KOPT-K1 (cell line): ENCODE measurements around the gene DTX1.
A peak's percentile ranks its signal among the peaks of the same experiment; 100 is the strongest.

Experiments used
- H3K27ac ChIP-seq: fragments of 200-600 bp; sonication (generic); 2 replicates; pipeline ENCODE4 v1.5.1; 2016; ENCODE audit warnings: antibody characterized with exemption, mild to moderate bottlenecking, low read depth, low read length; ENCODE audit not compliant: poor library complexity, severe bottlenecking
- H3K36me3 ChIP-seq: fragments of 200-600 bp; sonication (generic); 2 replicates; pipeline ENCODE4 v1.5.1; 2017; ENCODE audit warnings: antibody characterized with exemption, mild to moderate bottlenecking, low read length, moderate library complexity; ENCODE audit not compliant: insufficient read depth
- H3K9me3 ChIP-seq: fragments of 200-600 bp; sonication (generic); 2 replicates; pipeline ENCODE4 v1.5.1; 2017; ENCODE audit warnings: antibody characterized with exemption, low read length, mild to moderate bottlenecking; ENCODE audit not compliant: insufficient read depth, poor library complexity, severe bottlenecking

Gene DTX1

DNA sequence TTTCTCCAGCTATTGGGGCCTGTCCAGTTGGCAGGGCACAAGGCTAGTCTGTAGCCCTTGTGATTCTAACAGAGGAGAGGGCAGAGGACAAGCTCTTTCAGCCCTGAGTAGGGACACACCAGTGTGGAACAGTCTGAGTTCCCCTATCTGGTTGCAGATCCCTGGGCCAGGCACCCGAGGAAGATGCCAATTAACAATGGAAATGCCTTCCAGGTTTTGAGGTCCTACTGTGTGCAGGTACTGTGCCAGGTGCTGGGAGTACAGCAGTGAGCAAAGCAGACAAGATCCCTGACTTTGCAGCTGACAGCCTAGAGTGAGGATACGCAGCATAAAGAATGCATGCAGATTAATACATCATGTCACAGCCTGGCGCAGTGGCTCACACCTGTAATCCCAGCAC lies 17.1 kb downstream of the DTX1 start:
- H3K27ac ChIP-seq, result peak overlapping the region; percentile 72
- H3K36me3 ChIP-seq, result peaks cover 83% of the 10 kb centered on the region
- H3K9me3 ChIP-seq, result no peaks in the 10 kb centered on the region

DNA sequence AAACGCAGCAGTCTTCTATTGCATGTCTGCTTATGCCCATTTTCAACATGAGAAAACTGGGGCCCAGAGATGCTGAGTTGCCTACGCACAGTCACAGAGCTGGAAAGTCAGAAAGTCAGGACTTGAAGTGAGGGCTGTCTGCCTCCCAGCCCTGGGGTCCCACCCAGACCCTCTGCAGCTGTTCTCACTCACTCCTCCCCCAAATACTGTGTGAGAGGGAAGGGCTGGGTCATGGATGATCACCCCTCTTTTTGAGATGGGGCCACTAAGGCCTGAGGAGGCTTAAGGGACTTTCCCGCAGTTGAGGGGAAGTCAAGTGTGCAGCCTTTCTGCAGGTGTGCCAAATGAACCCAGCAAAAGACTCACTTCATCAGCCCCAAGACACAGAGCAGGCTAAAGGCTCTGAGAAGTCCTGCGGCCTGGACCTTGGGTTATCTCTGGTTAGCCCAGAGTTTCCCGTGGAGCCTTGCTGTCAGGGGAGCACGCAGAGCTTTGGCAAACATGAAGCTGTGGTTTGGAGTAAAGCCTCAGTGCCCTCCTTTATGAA lies 18.7 kb downstream of the DTX1 start:
- peak overlapping the region; percentile 72 for H3K27ac ChIP-seq
- peaks cover 86% of the 10 kb centered on the region for H3K36me3 ChIP-seq
- H3K9me3 ChIP-seq, result no peaks in the 10 kb centered on the region

DNA sequence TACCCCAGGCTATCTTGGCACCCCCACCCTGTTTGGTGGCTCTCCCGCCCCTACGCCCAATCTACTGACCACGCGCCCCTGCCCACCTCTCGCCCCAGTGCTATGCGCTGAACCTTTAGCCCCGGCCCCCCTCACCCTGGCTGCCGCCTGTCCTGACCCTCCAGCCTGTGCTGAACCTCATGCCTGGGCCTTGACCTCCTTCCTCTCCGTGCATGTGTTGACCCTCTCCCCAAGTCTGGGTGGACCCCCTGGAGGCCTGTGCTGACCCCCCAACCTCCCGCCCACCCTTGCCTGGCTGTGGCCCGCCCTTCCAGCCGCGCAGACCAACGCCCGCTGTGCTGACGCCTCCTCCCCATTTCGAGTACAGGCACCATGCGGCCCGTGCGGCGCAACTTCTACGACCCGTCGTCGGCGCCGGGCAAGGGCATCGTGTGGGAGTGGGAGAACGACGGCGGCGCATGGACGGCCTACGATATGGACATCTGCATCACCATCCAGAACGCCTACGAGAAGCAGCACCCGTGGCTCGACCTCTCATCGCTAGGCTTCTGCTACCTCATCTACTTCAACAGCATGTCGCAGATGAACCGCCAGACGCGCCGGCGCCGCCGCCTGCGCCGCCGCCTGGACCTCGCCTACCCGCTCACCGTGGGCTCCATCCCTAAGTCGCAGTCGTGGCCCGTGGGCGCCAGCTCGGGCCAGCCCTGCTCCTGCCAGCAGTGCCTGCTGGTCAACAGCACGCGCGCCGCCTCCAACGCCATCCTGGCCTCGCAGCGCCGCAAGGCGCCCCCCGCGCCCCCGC lies 20.7 kb downstream of the DTX1 start:
- no peak overlapping the region for H3K27ac ChIP-seq
- H3K9me3 ChIP-seq, result no peaks in the 10 kb centered on the region
- H3K36me3 ChIP-seq, result peaks cover 88% of the 10 kb centered on the region

DNA sequence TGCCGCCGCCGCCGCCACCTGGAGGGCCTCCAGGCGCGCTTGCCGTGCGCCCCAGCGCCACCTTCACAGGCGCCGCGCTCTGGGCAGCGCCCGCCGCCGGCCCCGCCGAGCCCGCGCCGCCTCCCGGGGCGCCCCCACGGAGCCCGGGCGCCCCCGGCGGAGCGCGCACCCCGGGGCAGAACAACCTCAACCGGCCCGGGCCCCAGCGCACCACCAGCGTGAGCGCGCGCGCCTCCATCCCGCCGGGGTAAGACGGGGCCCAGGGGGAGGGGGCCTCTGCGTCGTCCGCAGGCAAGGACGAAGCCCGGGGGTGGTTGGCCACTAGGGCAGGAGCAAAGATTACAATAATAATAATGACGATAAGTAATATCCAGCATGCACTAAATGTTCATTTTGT lies 21.3 kb downstream of the DTX1 start:
- Histone ChIP-seq H3K9me3 (no peaks in the 10 kb centered on the region), H3K36me3 (peaks cover 89% of the 10 kb centered on the region)

DNA sequence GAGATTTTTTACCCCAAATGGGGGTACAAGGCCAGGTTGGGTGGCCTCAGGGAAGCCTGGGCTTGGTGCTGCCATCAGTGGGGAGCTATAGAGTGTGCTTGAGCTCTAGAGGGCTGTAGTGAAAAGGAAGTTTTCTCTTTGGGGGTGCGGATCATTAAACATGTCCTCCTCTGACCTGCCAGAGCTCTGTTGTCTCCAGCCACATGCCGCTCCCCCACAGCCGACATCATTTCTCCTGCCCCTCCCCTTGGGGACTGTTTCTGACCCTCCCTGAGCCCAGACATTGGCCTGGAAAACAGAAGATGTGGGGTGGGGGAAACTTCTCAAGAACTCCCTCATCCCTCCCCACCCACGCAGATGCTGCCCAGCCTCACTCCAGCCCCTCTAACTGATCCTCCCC lies 25.3 kb downstream of the DTX1 start:
- Histone ChIP-seq H3K27ac (no peak overlapping the region), H3K9me3 (no peaks in the 10 kb centered on the region), H3K36me3 (peaks cover 91% of the 10 kb centered on the region)

More for the DNA sequence above, 21.3 kb downstream of the DTX1 start:
- H3K27ac ChIP-seq, result no peak overlapping the region

DNA sequence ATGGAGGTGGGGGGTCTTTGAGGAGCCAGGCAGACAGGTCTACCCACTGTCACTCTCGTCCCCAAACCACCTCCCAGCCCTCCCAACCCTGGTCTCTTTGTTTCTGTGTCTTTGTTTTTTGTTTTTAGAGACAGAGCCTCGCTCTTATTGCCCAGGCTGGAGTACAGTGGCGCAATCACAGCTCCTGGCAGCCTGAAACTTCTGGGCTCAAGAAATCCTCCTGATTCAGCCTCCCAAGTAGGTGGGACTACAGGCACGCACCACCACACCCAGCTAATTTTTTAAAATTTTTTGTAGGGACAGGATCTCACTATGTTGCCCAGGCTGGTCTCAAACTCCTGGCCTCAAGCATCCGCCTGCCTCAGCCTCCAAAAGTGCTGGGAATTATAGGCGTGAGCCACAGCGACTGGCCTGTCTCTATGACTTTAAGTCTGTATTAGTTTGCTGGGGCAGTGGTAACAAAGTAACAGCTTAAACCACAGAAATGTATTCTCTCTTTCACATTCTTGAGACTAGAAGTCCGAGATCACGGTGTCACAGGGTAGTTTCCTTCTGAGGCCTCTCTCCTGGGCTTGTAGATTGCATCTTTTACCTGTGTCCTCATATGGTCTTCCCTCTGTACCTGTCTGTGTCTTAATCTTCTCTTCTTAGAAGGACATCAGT lies 26.1 kb downstream of the DTX1 start:
- H3K27ac ChIP-seq, result peak overlapping the region; percentile 1
- H3K36me3 ChIP-seq, result peaks cover 86% of the 10 kb centered on the region

DNA sequence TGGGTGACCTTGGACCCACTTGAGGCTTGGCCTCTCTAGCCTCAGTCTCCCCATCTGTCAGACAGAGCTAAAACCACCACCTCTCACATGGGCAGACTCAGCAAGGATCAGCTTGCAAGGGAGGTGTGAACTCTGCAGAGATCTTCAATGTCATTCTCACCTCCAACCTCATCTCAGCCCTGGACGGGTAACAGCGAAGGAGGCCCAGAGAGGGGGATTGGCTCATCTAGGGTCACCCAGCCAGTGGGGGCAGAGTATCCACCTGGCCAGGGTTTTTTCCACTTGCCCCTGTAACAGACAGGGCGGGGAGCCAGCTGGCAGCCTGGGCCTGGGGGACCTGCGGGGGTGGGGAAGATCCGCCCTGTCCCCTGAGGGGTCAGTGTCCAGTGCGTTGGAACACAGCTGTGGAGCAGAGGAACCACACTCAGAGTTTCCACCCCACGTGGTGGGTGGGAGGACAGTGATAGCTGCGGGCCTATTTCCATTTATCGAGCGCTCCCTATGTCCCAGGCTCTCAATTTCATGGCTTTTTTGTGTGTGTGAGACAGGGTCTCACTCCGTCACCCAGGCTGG lies 27.4 kb downstream of the DTX1 start:
- peaks cover 87% of the 10 kb centered on the region for H3K36me3 ChIP-seq
- H3K27ac ChIP-seq, result peak overlapping the region; percentile 2
- H3K9me3 ChIP-seq, result no peaks in the 10 kb centered on the region

More for the DNA sequence above, 26.1 kb downstream of the DTX1 start:
- no peaks in the 10 kb centered on the region for H3K9me3 ChIP-seq

DNA sequence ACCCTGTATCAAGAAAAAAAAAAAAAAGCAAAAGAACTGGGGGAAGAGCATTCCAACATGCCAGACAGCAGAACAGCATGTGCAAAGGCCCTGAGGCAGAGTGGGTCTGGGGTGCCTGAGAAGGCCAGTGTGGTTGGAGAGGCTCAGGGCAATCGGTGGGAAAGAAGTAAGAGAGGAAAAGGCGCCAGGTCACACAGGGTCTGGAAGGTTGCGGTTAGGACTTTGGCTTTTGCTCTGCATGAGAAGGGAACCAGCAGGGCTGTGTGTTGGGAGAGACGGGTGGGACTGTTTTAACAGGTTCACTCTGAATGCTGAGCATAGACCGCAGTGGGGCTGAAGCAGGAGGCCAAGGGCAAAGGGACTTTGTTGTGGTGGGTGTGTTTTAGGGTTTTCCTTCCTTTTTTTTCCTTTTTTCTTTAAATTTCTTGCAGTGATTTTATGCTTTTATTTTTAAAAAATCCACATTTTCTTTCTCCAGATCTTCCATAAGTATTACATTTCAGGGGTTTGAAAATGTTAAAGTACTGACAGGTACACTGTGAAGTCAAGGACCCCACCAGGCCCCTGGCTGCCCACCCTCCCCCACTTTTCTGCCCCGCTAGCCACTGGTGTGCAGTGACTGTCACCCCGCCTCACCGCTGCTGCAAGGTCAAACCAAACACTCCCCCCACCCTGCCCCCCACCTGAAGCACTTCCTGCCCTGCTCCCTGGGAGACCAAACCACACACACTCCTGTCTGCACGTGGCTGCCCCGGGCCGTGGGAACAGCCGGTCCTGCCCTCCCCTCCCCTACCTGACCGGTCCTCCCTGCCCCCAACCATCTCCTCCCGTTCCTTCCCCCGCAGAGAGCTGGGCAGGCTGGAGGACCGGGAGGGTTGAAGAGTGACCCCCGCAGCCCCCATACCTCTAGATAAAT lies 30.0 kb downstream of the DTX1 start:
- peak overlapping the region; percentile 78 for H3K27ac ChIP-seq
- H3K9me3 ChIP-seq, result no peaks in the 10 kb centered on the region
- peaks cover 80% of the 10 kb centered on the region for H3K36me3 ChIP-seq

DNA sequence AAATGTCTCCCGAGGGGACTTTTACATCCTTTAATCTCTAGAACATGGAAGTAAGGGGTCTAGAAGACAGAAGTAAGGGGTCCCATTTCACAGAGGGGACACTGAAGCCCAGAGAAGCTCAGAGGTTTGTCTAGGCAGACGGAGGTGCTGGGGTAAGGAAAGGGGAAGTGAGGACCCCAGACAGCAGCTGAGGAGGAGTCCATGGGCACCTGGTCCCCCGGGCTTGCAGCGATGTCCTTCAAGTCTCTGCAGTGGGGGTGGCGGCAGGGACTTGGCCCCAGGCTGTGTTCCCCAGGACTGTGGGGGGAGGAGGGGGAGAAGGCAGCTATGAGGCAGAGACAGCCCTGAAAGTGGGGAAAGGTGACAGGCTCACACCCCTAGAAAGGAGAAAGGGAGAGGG lies 30.7 kb downstream of the DTX1 start:
- no peaks in the 10 kb centered on the region for H3K9me3 ChIP-seq
- H3K27ac ChIP-seq, result peak overlapping the region; percentile 78
- H3K36me3 ChIP-seq, result peaks cover 79% of the 10 kb centered on the region

DNA sequence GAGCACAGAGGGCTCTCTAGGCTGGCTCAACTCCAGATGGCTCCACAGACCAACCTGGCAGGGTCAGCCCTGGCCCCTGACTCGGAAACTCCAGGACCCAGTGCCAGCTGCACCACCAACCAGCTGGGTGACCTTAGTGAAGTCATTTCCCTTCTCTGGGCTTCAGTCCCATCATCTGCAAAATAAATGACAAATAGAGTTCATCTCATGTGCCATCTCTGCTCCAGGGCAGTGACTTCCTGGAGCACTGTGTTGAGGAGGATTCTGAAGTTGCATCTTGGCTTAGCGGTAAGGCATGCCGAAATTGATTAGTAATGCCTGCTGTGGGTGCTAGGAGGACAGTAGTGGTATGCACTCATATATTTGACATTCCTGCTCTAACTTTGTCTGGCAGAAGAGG lies 31.5 kb downstream of the DTX1 start:
- Histone ChIP-seq H3K36me3 (peaks cover 79% of the 10 kb centered on the region), H3K27ac (peak overlapping the region; percentile 78), H3K9me3 (no peaks in the 10 kb centered on the region)

DNA sequence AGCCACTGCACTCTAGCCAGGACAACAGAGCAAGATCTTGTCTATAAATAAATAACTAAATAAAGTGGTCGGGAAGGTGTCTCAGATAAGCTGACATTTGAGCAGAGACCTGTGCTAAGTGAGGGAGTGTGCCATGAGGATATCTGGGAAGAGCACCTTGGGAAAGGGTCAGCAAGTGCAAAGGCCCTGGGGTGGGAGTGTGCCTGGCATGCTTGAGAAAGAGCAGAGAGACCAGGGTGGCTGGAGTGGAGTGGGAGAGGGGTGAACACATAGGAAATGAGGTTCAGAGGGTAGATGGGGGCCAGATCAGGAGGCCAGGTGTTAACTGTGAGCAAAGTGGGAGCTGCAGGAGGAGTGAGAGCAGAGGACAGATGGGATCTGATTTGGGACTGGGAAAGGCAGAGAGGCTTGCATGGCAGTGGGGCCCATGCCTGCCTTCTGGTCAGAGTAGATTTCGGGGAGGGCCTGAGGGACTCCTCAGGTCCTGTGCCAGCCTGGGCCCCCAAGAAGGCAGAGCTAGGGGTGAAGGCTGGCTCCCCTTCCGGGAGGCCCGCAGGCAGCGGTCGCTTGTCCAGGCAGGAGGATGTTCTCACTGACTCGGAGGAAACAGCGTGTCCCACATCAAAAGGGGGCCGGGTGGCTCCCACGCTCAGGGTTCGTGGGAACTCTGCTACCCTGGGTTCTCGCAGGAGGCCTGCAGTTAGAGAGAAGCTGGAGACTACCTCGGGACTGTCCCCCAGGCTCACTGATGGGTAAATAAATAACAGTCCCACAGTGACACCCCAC lies 32.6 kb downstream of the DTX1 start:
- Histone ChIP-seq H3K9me3 (no peaks in the 10 kb centered on the region), H3K27ac (peak overlapping the region; percentile 78)

DNA sequence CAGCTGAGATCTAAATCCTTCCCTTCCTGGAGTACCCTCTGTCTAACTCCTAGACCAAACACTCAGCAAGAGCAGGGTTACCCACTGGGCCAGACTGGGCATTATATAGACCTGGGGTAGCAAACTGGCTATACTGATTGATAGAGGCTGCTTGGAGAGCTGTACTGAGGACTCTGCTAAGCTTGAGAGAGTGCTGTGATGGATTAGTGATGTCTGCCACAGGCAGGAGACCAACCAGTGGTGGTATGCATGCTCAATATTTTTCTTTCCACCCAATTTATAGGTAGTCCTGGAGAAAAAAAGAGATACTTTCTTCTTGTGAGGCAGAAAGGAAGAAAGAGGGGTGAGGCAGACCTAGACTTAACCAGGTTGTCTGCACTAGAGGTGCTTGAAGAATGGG lies 33.3 kb downstream of the DTX1 start:
- Histone ChIP-seq H3K27ac (peak overlapping the region; percentile 78), H3K36me3 (peaks cover 76% of the 10 kb centered on the region), H3K9me3 (no peaks in the 10 kb centered on the region)

More for the DNA sequence above, 32.6 kb downstream of the DTX1 start:
- peaks cover 76% of the 10 kb centered on the region for H3K36me3 ChIP-seq

DNA sequence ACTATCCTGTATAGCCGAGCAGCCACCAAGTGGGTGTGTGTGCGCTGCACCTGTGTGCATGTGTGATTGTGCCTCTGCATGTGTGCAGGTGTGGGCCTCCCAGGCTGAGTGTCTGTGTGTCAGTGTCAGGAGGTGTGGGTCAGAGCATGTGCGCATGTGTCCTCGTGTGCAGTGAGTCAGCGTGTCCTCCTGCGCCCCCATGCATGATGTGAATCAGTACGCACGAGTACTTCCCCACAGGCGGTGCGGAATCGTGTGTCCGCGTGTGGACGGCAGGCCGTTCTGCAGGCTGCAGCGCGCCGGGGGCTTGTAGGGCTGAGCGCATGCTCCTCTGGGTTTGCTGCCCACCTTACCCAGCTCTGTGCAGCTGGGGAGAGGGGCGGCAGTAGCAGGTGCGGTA lies 34.2 kb downstream of the DTX1 start:
- Histone ChIP-seq H3K9me3 (no peaks in the 10 kb centered on the region), H3K27ac (peak overlapping the region; percentile 78), H3K36me3 (peaks cover 76% of the 10 kb centered on the region)

DNA sequence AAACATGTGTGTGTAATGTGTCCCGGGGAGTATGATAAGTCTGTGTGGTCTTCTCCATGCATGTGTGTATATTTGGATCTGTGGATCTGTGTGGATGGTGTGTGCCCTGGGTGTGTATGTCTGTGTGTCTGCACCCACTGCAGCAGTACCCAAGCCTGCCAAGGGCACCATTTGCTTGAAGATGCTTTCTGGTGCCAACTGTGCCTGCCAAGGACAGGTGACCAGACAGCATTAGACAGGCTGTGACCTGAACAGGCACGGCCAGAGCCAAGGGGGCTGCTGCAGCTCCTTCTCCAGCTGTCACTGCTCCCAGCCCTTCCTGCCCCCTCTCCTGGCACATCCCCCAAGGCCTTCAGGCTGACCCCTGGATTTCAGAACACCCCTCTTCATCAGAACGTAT lies 35.0 kb downstream of the DTX1 start:
- peak overlapping the region; percentile 78 for H3K27ac ChIP-seq
- peaks cover 79% of the 10 kb centered on the region for H3K36me3 ChIP-seq
- H3K9me3 ChIP-seq, result no peaks in the 10 kb centered on the region
